ENCODE measurements around the gene LRIG2. TPM values are rescaled to one million over a fixed set of nuclear protein-coding genes. Genes with fewer than 3 reads are reported as not detected.

Gene LRIG2
- total and polyA plus RNA-seq, 9 of the 15 experiments (the other 6 are each of a cell fraction or from before 2014, with no cell fraction given): 1.8 to 28.1 (median 11.5) TPM

DNA sequence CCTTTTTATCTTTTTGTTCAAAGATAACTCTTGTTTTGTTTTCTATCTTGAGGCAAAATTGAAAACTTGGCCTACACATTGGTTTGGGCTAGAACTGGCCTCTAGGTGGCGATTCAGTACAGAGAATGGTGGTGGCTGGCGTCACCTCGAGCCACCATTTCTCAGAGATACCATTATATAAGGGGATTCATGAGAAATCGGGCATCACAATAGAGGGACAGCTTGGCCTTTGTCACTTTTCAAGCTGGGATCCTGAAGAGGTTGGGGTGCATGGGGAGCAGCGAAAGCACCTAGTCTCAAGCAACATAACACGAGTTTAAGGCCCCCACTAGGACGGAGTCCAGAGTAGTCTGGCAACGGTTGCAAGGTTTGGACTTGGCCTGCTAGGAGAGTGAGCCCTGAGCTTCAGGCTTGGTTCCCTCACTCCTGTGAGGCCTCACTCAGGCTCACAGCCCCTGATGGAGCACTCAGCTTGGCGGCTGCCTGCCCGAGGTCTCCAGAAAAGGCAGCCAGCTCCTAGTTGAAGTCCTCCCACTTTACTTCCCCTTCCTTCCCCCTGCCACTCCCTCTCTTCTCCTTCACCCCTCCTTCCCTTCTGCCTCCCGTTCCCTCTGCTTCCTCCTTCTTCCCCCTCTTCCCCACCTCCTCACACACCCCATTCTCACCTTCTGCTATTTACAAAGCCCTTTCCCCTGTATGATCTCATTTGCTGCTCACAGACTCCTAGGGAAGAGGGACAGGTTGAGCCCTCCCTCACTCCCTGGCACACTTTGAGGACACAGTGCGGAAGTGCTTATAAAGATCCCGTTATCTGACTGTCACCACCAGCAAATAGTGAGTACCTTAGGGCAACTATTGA lies 67.8 kb downstream of the LRIG2 start (continued):
- TF ChIP-seq CUX1 (CRISPR knock-in tag; IDR thresholded peaks at IDR 0.05) (no peak), STAT5B (CRISPR knock-in tag; IDR thresholded peaks at IDR 0.05) (no peak), ZNF41 (CRISPR knock-in tag; conservative IDR thresholded peaks at IDR 0.05) (0 out of 2 replicates have a peak, but pooled peaks have one; percentile 12), ZBTB40 (IDR thresholded peaks at IDR 0.05) (peak; percentile 70), ZBTB40 (CRISPR knock-in tag; IDR thresholded peaks at IDR 0.05) (no peak), ZKSCAN3 (CRISPR knock-in tag; IDR thresholded peaks at IDR 0.05) (no peak), CLOCK (CRISPR knock-in tag; IDR thresholded peaks at IDR 0.05; ENCODE audit: borderline replicate concordance) (no peak), DLX4 (CRISPR knock-in tag; IDR thresholded peaks at IDR 0.05) (no peak)
